Coronary artery (tissue), 2 donors: ENCODE data around the gene SART1.

Experiments used
- DNase-seq: peaks from one replicate; pipeline ENCODE4 v3.0.0-alpha.2; 2017; ENCODE audit warnings: low spot score
- H3K27ac ChIP-seq, 2 donors: fragments of 200-600 bp; sonication (generic); one replicate each; pipeline ENCODE4 v1.5.1; 2016 to 2019
- H3K4me3 ChIP-seq: fragments of 200-600 bp; sonication (generic); 2 replicates; pipeline ENCODE4 v1.5.1; 2016; ENCODE audit warnings: mild to moderate bottlenecking, moderate library complexity
- TF ChIP-seq, protein P1 (sequence below): fragments of 200-600 bp; sonication (generic); IDR thresholded peaks from one replicate; pipeline ENCODE4 v1.5.1; 2019; ENCODE audit warnings: antibody characterized with exemption

SART1 gene

GRCh38 chr11:65983589-65983987 lies 22.1 kb downstream of the SART1 start:
- DNase-seq, result no peak

GRCh38 chr11:65987336-65987735 lies 25.8 kb downstream of the SART1 start:
- DNase-seq, result no peak
- Histone ChIP-seq H3K4me3 (no peak overlapping the region), H3K27ac (no peak overlapping the region)
- TF ChIP-seq, protein P1, sequence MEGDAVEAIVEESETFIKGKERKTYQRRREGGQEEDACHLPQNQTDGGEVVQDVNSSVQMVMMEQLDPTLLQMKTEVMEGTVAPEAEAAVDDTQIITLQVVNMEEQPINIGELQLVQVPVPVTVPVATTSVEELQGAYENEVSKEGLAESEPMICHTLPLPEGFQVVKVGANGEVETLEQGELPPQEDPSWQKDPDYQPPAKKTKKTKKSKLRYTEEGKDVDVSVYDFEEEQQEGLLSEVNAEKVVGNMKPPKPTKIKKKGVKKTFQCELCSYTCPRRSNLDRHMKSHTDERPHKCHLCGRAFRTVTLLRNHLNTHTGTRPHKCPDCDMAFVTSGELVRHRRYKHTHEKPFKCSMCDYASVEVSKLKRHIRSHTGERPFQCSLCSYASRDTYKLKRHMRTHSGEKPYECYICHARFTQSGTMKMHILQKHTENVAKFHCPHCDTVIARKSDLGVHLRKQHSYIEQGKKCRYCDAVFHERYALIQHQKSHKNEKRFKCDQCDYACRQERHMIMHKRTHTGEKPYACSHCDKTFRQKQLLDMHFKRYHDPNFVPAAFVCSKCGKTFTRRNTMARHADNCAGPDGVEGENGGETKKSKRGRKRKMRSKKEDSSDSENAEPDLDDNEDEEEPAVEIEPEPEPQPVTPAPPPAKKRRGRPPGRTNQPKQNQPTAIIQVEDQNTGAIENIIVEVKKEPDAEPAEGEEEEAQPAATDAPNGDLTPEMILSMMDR, result no peak

More at GRCh38 chr11:65983589-65983987, 22.1 kb downstream of the SART1 start:
- TF ChIP-seq, protein P1, result no peak
- no peak overlapping the region for H3K4me3 ChIP-seq
- H3K27ac ChIP-seq, result peak overlapping the region in 1 of 2 donors; percentile 20

DNA sequence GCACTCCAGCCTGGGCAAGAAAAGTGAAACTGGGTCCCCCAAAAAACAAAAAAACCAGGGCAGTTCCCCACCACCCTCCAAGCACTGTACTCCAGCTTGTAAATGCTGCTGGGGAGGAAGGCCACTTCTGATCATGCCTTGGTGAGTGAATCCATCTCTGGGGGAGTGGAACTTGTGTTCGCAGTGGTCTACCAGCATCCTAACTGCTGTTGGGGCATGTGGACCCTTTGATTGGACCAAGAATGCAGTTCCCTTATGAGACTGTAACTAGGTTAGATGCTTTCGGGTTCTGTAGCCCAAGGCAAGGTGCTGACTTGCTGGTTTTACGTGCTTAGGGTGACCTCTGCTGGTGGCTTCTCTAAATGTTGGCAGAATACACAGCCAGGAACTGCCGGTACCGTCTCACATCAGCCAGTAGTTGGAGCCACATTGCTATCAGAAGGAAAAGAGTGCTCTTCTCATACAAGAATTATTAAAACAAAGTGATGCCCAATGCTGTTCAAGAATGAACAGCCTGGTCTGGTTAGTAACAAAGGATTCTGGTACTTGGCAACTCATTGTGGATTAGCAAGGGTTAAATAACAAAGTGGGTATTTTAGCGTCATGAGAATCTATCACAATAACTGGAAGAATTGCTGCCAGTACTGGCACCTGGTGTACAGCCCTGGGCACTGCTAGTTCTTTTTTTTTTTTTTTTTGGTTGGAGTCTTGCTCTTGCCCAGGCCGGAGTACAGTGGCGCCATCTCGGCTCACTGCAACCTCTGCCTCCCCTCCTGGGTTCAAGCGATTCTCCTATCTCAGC lies 27.5 kb downstream of the SART1 start:
- Histone ChIP-seq H3K27ac (peak overlapping the region in 1 of 2 donors; percentile 42), H3K4me3 (no peak overlapping the region)
- TF ChIP-seq, protein P1, result peak; percentile 89
- peak; percentile 90 for DNase-seq

GRCh38 chr11:65992056-65992455 lies 30.5 kb downstream of the SART1 start:
- H3K4me3 ChIP-seq, result no peak overlapping the region
- H3K27ac ChIP-seq, result no peak overlapping the region
- DNase-seq, result no peak
- TF ChIP-seq, protein P1, result no peak

- TF ChIP-seq, protein P1, result no peak
- H3K4me3 ChIP-seq, result no peak overlapping the region
- no peak for DNase-seq
- no peak overlapping the region for H3K27ac ChIP-seq
These were observed 35.8 kb downstream of the SART1 start for GRCh38 chr11:65997286-65997685.

- peak within 1 kb of the TSS; percentile 88 for H3K4me3 ChIP-seq
- peak; percentile 97 for DNase-seq
- TF ChIP-seq, protein P1, result no peak
- H3K27ac ChIP-seq, result peak within 1 kb of the TSS; percentile 85 to 94
These were observed 40.6 kb downstream of the SART1 start, which contains the start of the genes BANF1 and EIF1AD for GRCh38 chr11:66001942-66002647. BANF1 (plus strand) TSS chr11:66002503; CDS start chr11:66003251, 748 bp downstream. EIF1AD (minus strand) TSS chr11:66002157; CDS start chr11:66000389, 1,768 bp downstream.
